DND-41 (cell line): ENCODE measurements around the gene MACF1.

Source experiments
- CTCF ChIP-seq: IDR thresholded peaks from 2 replicates; pipeline ENCODE4 v1.5.1; 2012; ENCODE audit warnings: borderline replicate concordance, low read length, moderate library complexity, mild to moderate bottlenecking; ENCODE audit not compliant: poor library complexity, severe bottlenecking; ENCODE audit errors: extremely low read depth
- EZH2 ChIP-seq: IDR thresholded peaks from 3 replicates; pipeline ENCODE4 v1.6.1; 2012; ENCODE audit warnings: borderline replicate concordance, low read depth, mild to moderate bottlenecking, moderate library complexity, low read length, inconsistent platforms; ENCODE audit not compliant: severe bottlenecking

GRCh38 chr1:39397487-39397886 lies 193.0 kb downstream of the MACF1 start:
- no peak for TF ChIP-seq CTCF
- TF ChIP-seq EZH2 = no peak
